ENCODE data around the gene CA4.
"Not testable (repeated sequence)": the region's sequence is repeated elsewhere in the genome, so short reads cannot be mapped to it uniquely, and the experiment has no call there.

DNA sequence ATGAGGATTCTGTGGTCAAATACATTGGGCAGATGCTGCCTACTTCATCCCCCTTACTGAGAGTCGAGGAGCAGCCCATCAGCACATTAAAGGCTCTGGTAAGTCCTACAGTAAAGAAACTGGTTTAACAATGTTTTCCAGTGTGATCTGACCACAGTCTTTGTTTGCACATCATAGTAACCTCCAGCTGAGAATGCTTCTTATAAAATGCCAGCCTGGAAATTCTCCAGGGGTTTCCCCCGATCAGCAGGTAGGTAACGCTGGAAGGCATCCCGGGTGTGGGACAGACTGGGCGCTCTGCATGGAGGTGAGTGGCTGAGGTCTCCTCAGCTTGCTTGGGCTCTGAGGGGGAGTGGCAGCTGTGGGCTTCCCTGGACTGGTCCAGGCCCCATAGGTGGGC is 34.4 kb upstream of the CA4 start:
- TF ChIP-seq HNF4A (conservative IDR thresholded peaks at IDR 0.05); RXRA (IDR thresholded peaks at IDR 0.05): not testable (repeated sequence)
- TF ChIP-seq, protein P1, sequence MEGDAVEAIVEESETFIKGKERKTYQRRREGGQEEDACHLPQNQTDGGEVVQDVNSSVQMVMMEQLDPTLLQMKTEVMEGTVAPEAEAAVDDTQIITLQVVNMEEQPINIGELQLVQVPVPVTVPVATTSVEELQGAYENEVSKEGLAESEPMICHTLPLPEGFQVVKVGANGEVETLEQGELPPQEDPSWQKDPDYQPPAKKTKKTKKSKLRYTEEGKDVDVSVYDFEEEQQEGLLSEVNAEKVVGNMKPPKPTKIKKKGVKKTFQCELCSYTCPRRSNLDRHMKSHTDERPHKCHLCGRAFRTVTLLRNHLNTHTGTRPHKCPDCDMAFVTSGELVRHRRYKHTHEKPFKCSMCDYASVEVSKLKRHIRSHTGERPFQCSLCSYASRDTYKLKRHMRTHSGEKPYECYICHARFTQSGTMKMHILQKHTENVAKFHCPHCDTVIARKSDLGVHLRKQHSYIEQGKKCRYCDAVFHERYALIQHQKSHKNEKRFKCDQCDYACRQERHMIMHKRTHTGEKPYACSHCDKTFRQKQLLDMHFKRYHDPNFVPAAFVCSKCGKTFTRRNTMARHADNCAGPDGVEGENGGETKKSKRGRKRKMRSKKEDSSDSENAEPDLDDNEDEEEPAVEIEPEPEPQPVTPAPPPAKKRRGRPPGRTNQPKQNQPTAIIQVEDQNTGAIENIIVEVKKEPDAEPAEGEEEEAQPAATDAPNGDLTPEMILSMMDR (IDR thresholded peaks at IDR 0.05; ENCODE audit: low read depth, low read length, missing input control), result not testable (repeated sequence)
- TF ChIP-seq, protein P2, sequence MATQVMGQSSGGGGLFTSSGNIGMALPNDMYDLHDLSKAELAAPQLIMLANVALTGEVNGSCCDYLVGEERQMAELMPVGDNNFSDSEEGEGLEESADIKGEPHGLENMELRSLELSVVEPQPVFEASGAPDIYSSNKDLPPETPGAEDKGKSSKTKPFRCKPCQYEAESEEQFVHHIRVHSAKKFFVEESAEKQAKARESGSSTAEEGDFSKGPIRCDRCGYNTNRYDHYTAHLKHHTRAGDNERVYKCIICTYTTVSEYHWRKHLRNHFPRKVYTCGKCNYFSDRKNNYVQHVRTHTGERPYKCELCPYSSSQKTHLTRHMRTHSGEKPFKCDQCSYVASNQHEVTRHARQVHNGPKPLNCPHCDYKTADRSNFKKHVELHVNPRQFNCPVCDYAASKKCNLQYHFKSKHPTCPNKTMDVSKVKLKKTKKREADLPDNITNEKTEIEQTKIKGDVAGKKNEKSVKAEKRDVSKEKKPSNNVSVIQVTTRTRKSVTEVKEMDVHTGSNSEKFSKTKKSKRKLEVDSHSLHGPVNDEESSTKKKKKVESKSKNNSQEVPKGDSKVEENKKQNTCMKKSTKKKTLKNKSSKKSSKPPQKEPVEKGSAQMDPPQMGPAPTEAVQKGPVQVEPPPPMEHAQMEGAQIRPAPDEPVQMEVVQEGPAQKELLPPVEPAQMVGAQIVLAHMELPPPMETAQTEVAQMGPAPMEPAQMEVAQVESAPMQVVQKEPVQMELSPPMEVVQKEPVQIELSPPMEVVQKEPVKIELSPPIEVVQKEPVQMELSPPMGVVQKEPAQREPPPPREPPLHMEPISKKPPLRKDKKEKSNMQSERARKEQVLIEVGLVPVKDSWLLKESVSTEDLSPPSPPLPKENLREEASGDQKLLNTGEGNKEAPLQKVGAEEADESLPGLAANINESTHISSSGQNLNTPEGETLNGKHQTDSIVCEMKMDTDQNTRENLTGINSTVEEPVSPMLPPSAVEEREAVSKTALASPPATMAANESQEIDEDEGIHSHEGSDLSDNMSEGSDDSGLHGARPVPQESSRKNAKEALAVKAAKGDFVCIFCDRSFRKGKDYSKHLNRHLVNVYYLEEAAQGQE (IDR thresholded peaks at IDR 0.05), result not testable (repeated sequence)
- TF ChIP-seq, protein P3, sequence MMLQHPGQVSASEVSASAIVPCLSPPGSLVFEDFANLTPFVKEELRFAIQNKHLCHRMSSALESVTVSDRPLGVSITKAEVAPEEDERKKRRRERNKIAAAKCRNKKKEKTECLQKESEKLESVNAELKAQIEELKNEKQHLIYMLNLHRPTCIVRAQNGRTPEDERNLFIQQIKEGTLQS (IDR thresholded peaks at IDR 0.05), result not testable (repeated sequence)

Data from liver (tissue), 3 donors.